Stomach (tissue), 4 donors: ENCODE data around the gene STK33.
"Not testable (repeated sequence)": the region's sequence is repeated elsewhere in the genome, so short reads cannot be mapped to it uniquely, and the experiment has no call there.

Source experiments
- POLR2A ChIP-seq, 4 donors: fragments of 450-650 bp; IDR thresholded peaks; one replicate each; pipeline ENCODE4 v1.6.1; 2016; ENCODE audit warnings: antibody characterized with exemption in 4 of 4, control low read depth in 2 of 4, mild to moderate bottlenecking in 1 of 4, moderate library complexity in 1 of 4
- POLR2AphosphoS5 ChIP-seq, 3 donors: sonication (generic); formaldehyde crosslinking; IDR thresholded peaks; one replicate each; pipeline ENCODE4 v1.6.1; 2016; ENCODE audit warnings: antibody characterized with exemption in 3 of 3
- TF ChIP-seq, protein P1 (sequence below), 7 experiments: fragments of 450-650 bp in 4 of 7; fragments of 200-600 bp in 3 of 7; sonication (generic) in 3 of 7; IDR thresholded peaks; one replicate each; pipeline ENCODE4 v1.5.1; 2016 to 2019; ENCODE audit warnings: antibody characterized with exemption in 7 of 7, control low read depth in 2 of 7, mild to moderate bottlenecking in 1 of 7

GRCh38 chr11:8467806-8468205, 126.2 kb downstream of the STK33 start:
- TF ChIP-seq, protein P1, sequence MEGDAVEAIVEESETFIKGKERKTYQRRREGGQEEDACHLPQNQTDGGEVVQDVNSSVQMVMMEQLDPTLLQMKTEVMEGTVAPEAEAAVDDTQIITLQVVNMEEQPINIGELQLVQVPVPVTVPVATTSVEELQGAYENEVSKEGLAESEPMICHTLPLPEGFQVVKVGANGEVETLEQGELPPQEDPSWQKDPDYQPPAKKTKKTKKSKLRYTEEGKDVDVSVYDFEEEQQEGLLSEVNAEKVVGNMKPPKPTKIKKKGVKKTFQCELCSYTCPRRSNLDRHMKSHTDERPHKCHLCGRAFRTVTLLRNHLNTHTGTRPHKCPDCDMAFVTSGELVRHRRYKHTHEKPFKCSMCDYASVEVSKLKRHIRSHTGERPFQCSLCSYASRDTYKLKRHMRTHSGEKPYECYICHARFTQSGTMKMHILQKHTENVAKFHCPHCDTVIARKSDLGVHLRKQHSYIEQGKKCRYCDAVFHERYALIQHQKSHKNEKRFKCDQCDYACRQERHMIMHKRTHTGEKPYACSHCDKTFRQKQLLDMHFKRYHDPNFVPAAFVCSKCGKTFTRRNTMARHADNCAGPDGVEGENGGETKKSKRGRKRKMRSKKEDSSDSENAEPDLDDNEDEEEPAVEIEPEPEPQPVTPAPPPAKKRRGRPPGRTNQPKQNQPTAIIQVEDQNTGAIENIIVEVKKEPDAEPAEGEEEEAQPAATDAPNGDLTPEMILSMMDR (IDR thresholded peaks at IDR 0.05): not testable (repeated sequence)
- not testable (repeated sequence) for TF ChIP-seq POLR2A, POLR2AphosphoS5 (IDR thresholded peaks at IDR 0.05)
